Activated CD4-positive, alpha-beta T cell treated with anti-CD3 and anti-CD28 coated beads for 36 hours (primary cell): ENCODE results near the gene SMAD2. TPM values are rescaled to one million over a fixed set of nuclear protein-coding genes. Genes with fewer than 3 reads are reported as not detected.
A peak's percentile ranks its signal among the peaks of the same experiment; 100 is the strongest.
"Not testable (repeated sequence)": the region's sequence is repeated elsewhere in the genome, so short reads cannot be mapped to it uniquely, and the experiment has no call there.

Experiments
- ATAC-seq: fragments of 200-7000 bp; cut with Tn5 transposase; one replicate; pipeline ENCODE4 v1.10.0; 2021; ENCODE audit warnings: mild to moderate bottlenecking, moderate library complexity
- CTCF ChIA-PET: fragments of 350-600 bp; sonication (Branson Sonifier 250); formaldehyde crosslinking; loops from one replicate; lab custom pipeline; 2021; ENCODE audit warnings: antibody characterized with exemption; lab: Charles Lee
- POLR2A ChIA-PET: fragments of 350-600 bp; sonication (Branson Sonifier 250); formaldehyde crosslinking; loops from one replicate; lab custom pipeline; 2021; ENCODE audit warnings: antibody characterized with exemption, inconsistent platforms; lab: Charles Lee
- DNase-seq: peaks from one replicate; pipeline ENCODE4 v3.0.0-alpha.2; 2020
- H3K27ac Mint-ChIP-seq: one replicate; pipeline ENCODE4 v1.8.0; 2021; ENCODE audit warnings: mixed read lengths
- H3K27me3 Mint-ChIP-seq: one replicate; pipeline ENCODE4 v1.8.0; 2021; ENCODE audit warnings: mixed read lengths
- H3K36me3 Mint-ChIP-seq: one replicate; pipeline ENCODE4 v1.8.0; 2021; ENCODE audit warnings: low read depth, mixed read lengths
- H3K4me1 Mint-ChIP-seq: one replicate; pipeline ENCODE4 v1.8.0; 2021; ENCODE audit warnings: mixed read lengths
- H3K4me3 Mint-ChIP-seq: one replicate; pipeline ENCODE4 v1.8.0; 2021; ENCODE audit warnings: mild to moderate bottlenecking, moderate library complexity, mixed read lengths
- H3K9me3 Mint-ChIP-seq: one replicate; pipeline ENCODE4 v1.8.0; 2021; ENCODE audit warnings: low read depth, mixed read lengths
- intact Hi-C, 2 experiments: fragments of 100-400 bp; cut with DNase I in 1 of 2; cut with micrococcal nuclease in 1 of 2; formaldehyde crosslinking; loops; one replicate each; pipeline versions ENCODE4 v1.14.2 to v1.15.1; 2022 to 2024; cut with DNase I, micrococcal nuclease
- total RNA-seq, 2 experiments: library from RNA; stranded (reverse); gene quantifications; one replicate each; pipeline ENCODE4 v1.2.3, GENCODE V29; 2021

SMAD2 gene
- total RNA-seq, 2 experiments from 2014 or later: 169 to 178 TPM

DNA sequence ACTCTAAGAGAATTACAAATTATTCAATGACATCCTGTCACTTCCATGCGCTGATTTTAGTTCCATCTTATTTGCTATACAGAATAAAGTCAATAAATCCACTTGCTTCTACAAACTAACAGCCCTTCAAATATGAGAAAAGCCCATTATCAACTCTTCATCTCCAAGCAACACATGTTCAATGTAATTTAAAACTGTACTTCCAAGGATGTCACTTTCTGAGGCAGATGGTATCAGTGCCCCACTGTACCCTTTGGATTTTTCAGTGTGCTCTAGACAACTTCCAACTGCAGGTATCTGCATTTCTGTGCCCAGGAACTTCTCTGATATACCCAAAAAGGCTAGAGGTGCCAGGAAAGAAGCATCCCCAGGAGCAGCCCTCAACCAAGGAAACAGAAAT, 87.6 kb downstream of the SMAD2 start:
- H3K27me3 Mint-ChIP-seq: no peaks in the 10 kb centered on the region
- CTCF ChIA-PET: no interaction called here
- ATAC-seq: no peak
- no peak for DNase-seq
- H3K4me3 Mint-ChIP-seq: no peak overlapping the region
- H3K27ac Mint-ChIP-seq: no peak overlapping the region
- no peaks in the 10 kb centered on the region for H3K4me1 Mint-ChIP-seq
- peaks cover 64% of the 10 kb centered on the region for H3K36me3 Mint-ChIP-seq
- POLR2A ChIA-PET: interaction anchor here (0.6 kb wide), 1 partner anchor 114 kb away, joined by 3 read pairs; no protein-coding TSS in a partner anchor
- intact Hi-C loops: no loop called here
- H3K9me3 Mint-ChIP-seq: no peaks in the 10 kb centered on the region

- ATAC-seq (no peak), DNase-seq (no peak)
- intact Hi-C loops: loop anchor here in 1 of 2 experiments (10.0 kb wide), 1 partner anchor 64 kb away; no protein-coding TSS in a partner anchor
- peaks cover 71% of the 10 kb centered on the region for H3K36me3 Mint-ChIP-seq
- H3K4me1 Mint-ChIP-seq: no peaks in the 10 kb centered on the region
- H3K27me3 Mint-ChIP-seq: no peaks in the 10 kb centered on the region
- H3K27ac Mint-ChIP-seq: no peak overlapping the region
- H3K4me3 Mint-ChIP-seq: no peak overlapping the region
- ChIA-PET CTCF (interaction anchor here (0.6 to 1.3 kb wide), 2 partner anchors 13 to 53 kb away, joined by 3 read pairs; no protein-coding TSS in a partner anchor), POLR2A (no interaction called here)
- H3K9me3 Mint-ChIP-seq: no peaks in the 10 kb centered on the region
These were observed 92.1 kb downstream of the SMAD2 start for GRCh38 chr18:47838396-47838795.

- DNase-seq (no peak), ATAC-seq (no peak)
- CTCF ChIA-PET: interaction anchor here (1.0 kb wide), 1 partner anchor 165 kb away, joined by 3 read pairs; no protein-coding TSS in a partner anchor
- no peaks in the 10 kb centered on the region for H3K27me3 Mint-ChIP-seq
- peaks cover 2% of the 10 kb centered on the region for H3K4me1 Mint-ChIP-seq
- no peak overlapping the region for H3K4me3 Mint-ChIP-seq
- no peaks in the 10 kb centered on the region for H3K9me3 Mint-ChIP-seq
- peaks cover 55% of the 10 kb centered on the region for H3K36me3 Mint-ChIP-seq
- POLR2A ChIA-PET: no interaction called here
- intact Hi-C loops: loop anchor here in 1 of 2 experiments (10.0 kb wide), 1 partner anchor 58 kb away; no protein-coding TSS in a partner anchor
- H3K27ac Mint-ChIP-seq: no peak overlapping the region
These were observed 98.1 kb downstream of the SMAD2 start for GRCh38 chr18:47832348-47832747.

GRCh38 chr18:47831351-47831750, 99.1 kb downstream of the SMAD2 start:
- Mint-ChIP-seq H3K27me3 (no peaks in the 10 kb centered on the region), H3K9me3 (no peaks in the 10 kb centered on the region), H3K27ac (no peak overlapping the region), H3K4me3 (no peak overlapping the region), H3K4me1 (peaks cover 2% of the 10 kb centered on the region), H3K36me3 (peaks cover 56% of the 10 kb centered on the region)
- ChIA-PET POLR2A (no interaction called here), CTCF (interaction anchor here (0.6 to 1.4 kb wide), 3 partner anchors 9 to 166 kb away, joined by 3 read pairs; no protein-coding TSS in a partner anchor)
- intact Hi-C loops: loop anchor here in 1 of 2 experiments (10.0 kb wide), 1 partner anchor 57 kb away; no protein-coding TSS in a partner anchor
- ATAC-seq (no peak), DNase-seq (no peak)

GRCh38 chr18:47830772-47831171, 99.7 kb downstream of the SMAD2 start:
- ATAC-seq (no peak), DNase-seq (no peak)
- peaks cover 2% of the 10 kb centered on the region for H3K4me1 Mint-ChIP-seq
- H3K27me3 Mint-ChIP-seq: no peaks in the 10 kb centered on the region
- no peak overlapping the region for H3K4me3 Mint-ChIP-seq
- intact Hi-C loops: loop anchor here in 1 of 2 experiments (10.0 kb wide), 1 partner anchor 56 kb away; no protein-coding TSS in a partner anchor
- H3K36me3 Mint-ChIP-seq: peaks cover 52% of the 10 kb centered on the region
- POLR2A ChIA-PET: no interaction called here
- H3K9me3 Mint-ChIP-seq: no peaks in the 10 kb centered on the region
- H3K27ac Mint-ChIP-seq: peak overlapping the region; percentile 27
- CTCF ChIA-PET: interaction anchor here (0.6 to 1.4 kb wide), 2 partner anchors 10 to 21 kb away, joined by 3 read pairs; no protein-coding TSS in a partner anchor

- Mint-ChIP-seq H3K4me3 (no peak overlapping the region), H3K27me3 (no peaks in the 10 kb centered on the region), H3K4me1 (peaks cover 2% of the 10 kb centered on the region), H3K9me3 (no peaks in the 10 kb centered on the region), H3K27ac (no peak overlapping the region), H3K36me3 (peaks cover 54% of the 10 kb centered on the region)
- ChIA-PET CTCF (no interaction called here), POLR2A (no interaction called here)
- intact Hi-C loops: loop anchor here in 1 of 2 experiments (10.0 kb wide), 1 partner anchor 55 kb away; no protein-coding TSS in a partner anchor
- DNase-seq: no peak
- no peak for ATAC-seq
These were observed 100.6 kb downstream of the SMAD2 start for GRCh38 chr18:47829831-47830230.

DNA sequence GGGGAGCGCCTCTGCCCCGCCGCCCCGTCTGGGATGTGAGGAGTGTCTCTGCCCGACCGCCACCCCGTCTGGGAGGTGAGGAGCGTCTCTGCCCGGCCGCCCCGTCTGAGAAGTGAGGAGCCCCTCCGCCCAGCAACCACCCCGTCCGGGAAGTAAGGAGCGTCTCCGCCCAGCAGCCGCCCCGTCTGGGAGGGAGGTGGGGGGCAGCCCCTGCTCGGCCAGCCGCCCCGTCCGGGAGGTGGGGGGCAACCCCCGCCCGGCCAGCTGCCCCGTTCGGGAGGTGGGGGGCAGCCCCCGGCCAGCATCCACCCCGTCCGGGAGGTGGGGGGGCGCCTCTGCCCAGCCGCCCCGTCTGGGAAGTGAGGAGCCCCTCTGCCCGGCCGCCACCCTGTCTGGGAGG, 102.4 kb downstream of the SMAD2 start:
- intact Hi-C loops, H3K27me3 Mint-ChIP-seq: not testable (repeated sequence)
- H3K36me3 Mint-ChIP-seq: peaks cover 48% of the 10 kb centered on the region

DNA sequence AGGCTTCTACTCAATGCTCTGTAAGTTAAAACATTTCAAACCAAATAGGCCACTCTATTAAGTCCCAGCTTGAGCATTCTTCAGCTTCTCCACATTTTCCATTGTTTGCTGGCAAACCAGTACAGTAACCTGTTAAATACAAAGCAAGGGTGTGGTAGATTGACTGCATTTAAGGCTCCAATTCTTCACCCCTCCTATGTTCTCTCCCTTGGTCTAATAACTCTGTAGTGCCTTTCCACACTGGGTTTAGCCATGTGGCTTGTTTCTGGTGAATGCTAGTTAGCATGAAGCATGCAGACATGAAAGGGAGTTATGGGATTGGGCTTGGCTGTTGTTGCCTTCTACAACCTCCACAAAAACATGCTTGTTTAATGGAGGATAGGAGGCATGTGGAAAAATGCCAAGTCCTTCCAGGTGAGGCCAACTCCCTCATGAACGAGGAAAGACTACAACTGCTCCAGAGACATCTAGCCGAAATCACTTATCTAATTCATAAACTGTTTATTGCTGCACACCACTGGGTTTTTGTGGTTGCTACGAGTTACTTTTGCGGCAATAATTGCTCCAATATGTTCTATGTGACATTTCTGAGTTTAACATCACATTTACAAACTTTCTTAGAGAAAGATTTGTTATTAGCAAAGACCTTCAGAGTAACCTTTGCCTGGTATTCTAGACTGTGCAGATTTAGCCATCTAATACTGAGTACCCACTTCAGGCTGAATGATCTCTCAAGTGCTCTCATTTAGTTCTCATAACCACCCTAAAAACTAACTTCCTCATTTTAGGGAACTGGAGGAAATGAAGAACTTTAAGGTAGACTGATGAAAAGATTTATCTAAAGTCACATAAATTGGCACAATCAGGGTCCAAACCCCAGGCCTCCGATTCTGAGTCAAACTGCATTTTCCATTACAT, 104.0 kb downstream of the SMAD2 start:
- ChIA-PET POLR2A (no interaction called here), CTCF (no interaction called here)
- no peak overlapping the region for H3K4me3 Mint-ChIP-seq

More for the DNA sequence above, 102.4 kb downstream of the SMAD2 start:
- POLR2A ChIA-PET, H3K9me3 Mint-ChIP-seq, H3K4me3 Mint-ChIP-seq, DNase-seq, H3K4me1 Mint-ChIP-seq, H3K27ac Mint-ChIP-seq, ATAC-seq, CTCF ChIA-PET: not testable (repeated sequence)

GRCh38 chr18:47821314-47821713, 109.1 kb downstream of the SMAD2 start:
- no peak overlapping the region for H3K4me3 Mint-ChIP-seq
- peaks cover 12% of the 10 kb centered on the region for H3K36me3 Mint-ChIP-seq
- intact Hi-C loops: no loop called here
- H3K27ac Mint-ChIP-seq: no peak overlapping the region
- ATAC-seq (no peak), DNase-seq (no peak)
- POLR2A ChIA-PET: no interaction called here
- CTCF ChIA-PET: interaction anchor here (0.6 to 1.1 kb wide), 2 partner anchors 12 to 176 kb away, joined by 3 to 4 read pairs; no protein-coding TSS in a partner anchor
- no peaks in the 10 kb centered on the region for H3K27me3 Mint-ChIP-seq
- H3K9me3 Mint-ChIP-seq: no peaks in the 10 kb centered on the region
- no peaks in the 10 kb centered on the region for H3K4me1 Mint-ChIP-seq

More for the DNA sequence above, 104.0 kb downstream of the SMAD2 start:
- H3K4me1 Mint-ChIP-seq: peaks cover 2% of the 10 kb centered on the region
- H3K27me3 Mint-ChIP-seq: no peaks in the 10 kb centered on the region
- H3K9me3 Mint-ChIP-seq: no peaks in the 10 kb centered on the region
- ATAC-seq (no peak), DNase-seq (no peak)
- no peak overlapping the region for H3K27ac Mint-ChIP-seq
- peaks cover 39% of the 10 kb centered on the region for H3K36me3 Mint-ChIP-seq
- intact Hi-C loops: no loop called here

DNA sequence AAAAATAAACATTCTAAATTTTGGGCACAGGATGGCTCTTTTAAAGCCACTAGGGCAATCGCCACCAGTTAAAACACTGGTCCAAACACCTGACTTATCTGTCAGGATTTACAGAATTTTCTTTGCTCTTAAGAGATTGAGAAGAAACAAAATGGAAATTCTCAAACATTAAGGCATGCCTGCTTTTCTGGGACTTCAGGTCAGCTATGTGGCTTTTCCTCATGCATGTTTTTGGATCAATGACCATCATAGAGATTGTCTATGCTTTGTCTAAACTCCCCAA, 112.7 kb downstream of the SMAD2 start:
- ATAC-seq: no peak
- Mint-ChIP-seq H3K9me3 (no peaks in the 10 kb centered on the region), H3K4me3 (no peak overlapping the region), H3K27me3 (no peaks in the 10 kb centered on the region), H3K27ac (no peak overlapping the region), H3K4me1 (no peaks in the 10 kb centered on the region), H3K36me3 (peaks cover 6% of the 10 kb centered on the region)
- ChIA-PET CTCF (no interaction called here), POLR2A (no interaction called here)
- DNase-seq: no peak
- intact Hi-C loops: no loop called here

DNA sequence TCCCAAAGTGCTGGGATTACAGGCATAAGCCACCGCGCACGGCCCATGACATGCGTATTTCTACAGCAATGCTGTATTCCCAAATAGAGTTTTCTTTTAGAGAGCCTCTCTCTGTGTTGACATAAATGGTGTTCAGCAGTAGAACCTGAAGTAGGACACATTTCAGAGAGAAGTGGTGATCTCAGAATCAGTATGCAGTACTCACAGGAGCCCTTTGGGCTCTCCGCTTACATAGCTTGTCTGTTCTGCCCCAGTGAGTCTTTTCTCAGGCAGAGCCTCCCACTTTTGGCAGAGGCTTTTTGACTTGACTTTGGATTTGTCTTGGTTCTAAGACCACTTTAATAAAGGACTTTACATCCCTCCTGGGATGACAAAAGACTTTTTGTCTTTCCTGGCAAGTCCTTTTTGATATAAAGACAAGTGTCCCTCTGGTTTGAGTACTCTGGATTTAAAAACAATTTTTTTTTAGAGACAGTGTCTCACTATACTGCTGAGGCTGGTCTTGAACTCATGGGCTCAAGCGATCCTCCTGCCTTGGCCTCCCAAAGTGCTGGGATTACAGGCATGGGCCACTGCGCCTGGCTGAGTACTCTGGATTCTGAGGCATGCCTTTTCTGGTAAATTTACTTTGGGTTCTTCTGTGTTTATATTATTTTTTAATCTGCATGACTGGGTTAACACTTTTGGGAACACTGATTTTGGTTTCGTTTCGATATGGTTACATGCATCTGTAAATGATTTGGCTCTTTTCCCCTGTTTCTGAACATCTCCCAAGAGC, 113.3 kb downstream of the SMAD2 start:
- CTCF ChIA-PET: no interaction called here
- H3K9me3 Mint-ChIP-seq: no peaks in the 10 kb centered on the region
- H3K36me3 Mint-ChIP-seq: peaks cover 11% of the 10 kb centered on the region
- ATAC-seq (no peak), DNase-seq (no peak)
- H3K27me3 Mint-ChIP-seq: no peaks in the 10 kb centered on the region
- no peaks in the 10 kb centered on the region for H3K4me1 Mint-ChIP-seq
- no peak overlapping the region for H3K27ac Mint-ChIP-seq
- H3K4me3 Mint-ChIP-seq: no peak overlapping the region
- POLR2A ChIA-PET: no interaction called here
- intact Hi-C loops: no loop called here
